Stimulated activated CD4-positive, alpha-beta T cell treated with anti-CD3 and anti-CD28 coated beads, Interleukin-4, amount 100 ng/mL, for 4 hours (primary cell): ENCODE results near the gene SLC22A17.
A peak's percentile ranks its signal among the peaks of the same experiment; 100 is the strongest.

Experiments
- DNase-seq, 2 experiments: peaks; one replicate each; pipeline ENCODE4 v3.0.0-alpha.2; 2020

Gene SLC22A17

GRCh38 chr14:23302290-23303225, 50.1 kb downstream of the SLC22A17 start, which contains the start of gene PPP1R3E:
PPP1R3E (minus strand) TSS chr14:23302859; CDS start chr14:23302576, 283 bp downstream.
- peak; percentile 84 to 93 for DNase-seq

- no peak for DNase-seq
Observed at GRCh38 chr14:23301969-23302289, 50.8 kb downstream of the SLC22A17 start.

DNA sequence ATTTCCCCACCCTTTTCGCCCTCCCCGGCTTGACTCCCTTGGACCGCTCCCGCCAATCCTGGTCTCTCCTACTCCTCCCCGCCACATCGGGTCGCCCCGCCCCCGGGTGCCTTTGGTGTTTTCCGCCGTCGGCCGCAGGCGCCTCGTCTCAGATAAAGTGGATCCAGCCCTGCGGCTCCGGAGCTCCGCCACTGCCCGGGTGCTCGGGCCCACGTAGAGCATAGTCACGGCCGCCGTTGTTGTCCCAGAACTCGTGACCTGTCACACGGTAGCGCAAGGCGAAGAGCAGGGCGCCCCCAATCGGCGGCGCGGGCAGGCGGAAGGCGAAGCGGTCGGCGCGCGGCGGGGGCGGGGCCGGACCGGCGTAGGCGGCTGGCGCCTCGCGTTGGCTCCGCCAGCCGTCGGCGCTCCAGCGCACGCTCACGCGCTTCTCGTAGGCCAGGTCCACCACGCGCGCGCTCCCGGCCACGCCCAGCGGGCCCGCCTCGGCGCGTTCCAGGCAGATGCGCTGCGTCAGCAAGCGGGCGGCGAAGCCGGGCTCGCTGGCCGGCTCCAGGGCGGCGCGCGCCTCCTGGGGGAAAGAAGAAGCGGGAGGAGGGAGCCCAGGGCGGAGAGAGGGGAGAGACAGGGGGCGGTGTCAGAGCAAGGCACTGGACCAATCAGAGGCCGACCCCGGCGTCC, 51.3 kb downstream of the SLC22A17 start:
- peak; percentile 96 to 98 for DNase-seq

- DNase-seq, result peak in 1 of 2 experiments; percentile 23
Observed at GRCh38 chr14:23300687-23301223, 51.9 kb downstream of the SLC22A17 start.

DNA sequence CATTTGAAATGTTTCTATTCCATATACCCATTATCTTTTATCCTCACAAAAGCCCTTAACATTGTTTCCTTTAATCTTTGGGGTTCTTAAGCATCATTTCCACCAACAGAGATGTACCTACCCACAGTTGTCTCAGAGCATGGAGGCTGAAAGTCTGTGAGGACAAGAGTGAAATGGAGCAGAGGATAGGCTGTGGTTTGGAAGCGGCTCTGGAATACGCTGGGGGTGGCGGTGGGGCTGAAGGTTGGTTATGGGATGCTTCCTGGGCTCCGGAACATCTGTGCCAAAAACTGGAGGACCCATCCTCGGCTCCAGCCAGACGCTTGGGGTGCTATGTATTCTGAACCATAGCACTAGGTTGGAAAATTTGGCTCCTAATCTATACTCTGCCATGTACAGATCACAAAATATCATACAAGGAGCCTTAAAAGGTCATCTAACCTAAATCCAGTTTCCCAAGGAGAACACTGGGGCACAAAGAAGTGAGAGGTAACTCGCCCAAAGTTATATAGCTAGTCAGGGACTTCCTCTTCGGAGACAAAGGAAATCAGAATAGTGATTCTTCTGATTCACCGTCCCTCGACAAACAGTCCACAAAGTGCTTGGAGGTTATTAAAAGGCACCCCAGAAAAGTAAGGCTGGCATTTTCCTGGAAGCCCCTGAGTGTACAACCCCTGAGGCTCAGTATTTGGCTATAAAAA, 52.6 kb downstream of the SLC22A17 start:
- DNase-seq, result no peak

DNA sequence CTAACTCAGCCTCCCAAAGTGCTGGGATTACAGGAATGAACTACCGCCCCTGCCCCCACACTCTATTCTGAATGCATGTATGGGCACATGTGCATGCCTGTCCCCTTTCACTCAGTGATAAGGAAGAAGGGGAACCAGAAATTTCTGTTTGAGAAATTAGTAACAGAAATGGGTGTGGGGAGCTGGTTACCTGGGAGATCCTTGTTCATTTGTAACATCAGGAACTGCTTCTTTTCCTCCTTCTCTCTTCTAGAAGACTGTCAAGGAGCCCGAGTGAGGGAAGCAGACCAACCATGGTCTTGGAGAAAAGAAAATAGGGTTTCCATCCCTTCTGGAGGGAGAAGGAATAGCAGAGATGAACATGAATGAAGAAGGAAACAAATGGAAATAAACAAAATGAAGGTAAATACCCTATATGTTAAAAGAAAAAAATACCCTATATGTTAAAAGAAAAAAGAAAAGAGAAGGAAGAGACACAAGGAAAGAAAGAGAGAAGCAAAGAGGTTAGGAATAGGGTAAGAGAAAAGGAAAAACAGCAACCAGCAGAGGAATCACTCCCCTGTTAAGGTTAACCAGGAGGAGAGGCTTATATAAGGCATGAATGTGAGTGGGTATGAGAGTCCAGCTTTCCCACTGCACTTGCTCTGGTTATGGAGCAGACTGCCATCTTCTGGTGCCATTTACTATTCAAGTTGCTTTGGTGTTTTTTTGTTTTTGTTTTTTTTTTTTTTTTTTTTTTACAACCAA, 53.3 kb downstream of the SLC22A17 start:
- no peak for DNase-seq

DNA sequence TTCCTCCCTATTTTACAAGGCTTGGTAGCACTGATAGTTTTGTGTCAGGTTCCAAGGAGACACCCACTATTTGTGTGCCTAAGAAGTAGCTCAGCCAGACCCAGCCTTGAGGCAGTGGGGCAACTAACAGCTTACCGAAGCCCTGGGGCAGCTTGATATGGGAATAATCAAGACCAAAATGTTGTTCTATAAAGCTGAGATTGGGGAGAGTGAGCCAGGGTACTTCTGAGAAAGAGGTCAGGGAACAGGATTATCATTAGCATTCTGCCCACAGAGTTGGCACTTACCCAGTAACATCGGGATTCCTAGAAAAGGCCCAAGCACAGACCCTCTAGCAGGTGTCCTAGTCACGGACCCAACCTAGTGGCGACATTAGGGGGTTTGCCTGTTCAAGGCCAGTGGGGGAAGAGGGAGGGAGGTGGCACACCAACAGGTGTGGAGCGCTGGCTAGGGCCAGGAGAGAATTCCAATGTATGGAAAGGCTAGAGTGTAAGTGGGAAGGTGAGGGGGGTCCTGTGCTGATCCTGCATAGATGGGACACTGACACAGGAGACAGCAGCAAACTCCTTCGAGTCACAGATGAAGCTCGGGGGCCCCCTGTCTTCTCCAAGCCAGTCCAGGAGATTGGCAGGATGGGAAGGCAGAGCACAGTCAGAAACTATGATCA, 54.9 kb downstream of the SLC22A17 start:
- no peak for DNase-seq

- DNase-seq, result no peak
Observed at GRCh38 chr14:23297096-23297495, 55.6 kb downstream of the SLC22A17 start.
